Ovary (tissue), 3 donors: ENCODE data around the gene BCO1.

Experiments used
- POLR2A ChIP-seq: fragments of 450-650 bp; IDR thresholded peaks from one replicate; pipeline ENCODE4 v1.6.1; 2017; ENCODE audit warnings: antibody characterized with exemption, mild to moderate bottlenecking, moderate library complexity
- TF ChIP-seq, protein P1 (sequence below), 3 donors: fragments of 450-650 bp in 2 of 3; fragments of 200-600 bp in 1 of 3; IDR thresholded peaks; one replicate each; pipeline versions ENCODE4 v1.5.1 to v1.8.0; 2016 to 2022; ENCODE audit warnings: antibody characterized with exemption in 3 of 3, mild to moderate bottlenecking in 1 of 3
- donor health status: DM: no; HTN: no; CAD: no.

DNA sequence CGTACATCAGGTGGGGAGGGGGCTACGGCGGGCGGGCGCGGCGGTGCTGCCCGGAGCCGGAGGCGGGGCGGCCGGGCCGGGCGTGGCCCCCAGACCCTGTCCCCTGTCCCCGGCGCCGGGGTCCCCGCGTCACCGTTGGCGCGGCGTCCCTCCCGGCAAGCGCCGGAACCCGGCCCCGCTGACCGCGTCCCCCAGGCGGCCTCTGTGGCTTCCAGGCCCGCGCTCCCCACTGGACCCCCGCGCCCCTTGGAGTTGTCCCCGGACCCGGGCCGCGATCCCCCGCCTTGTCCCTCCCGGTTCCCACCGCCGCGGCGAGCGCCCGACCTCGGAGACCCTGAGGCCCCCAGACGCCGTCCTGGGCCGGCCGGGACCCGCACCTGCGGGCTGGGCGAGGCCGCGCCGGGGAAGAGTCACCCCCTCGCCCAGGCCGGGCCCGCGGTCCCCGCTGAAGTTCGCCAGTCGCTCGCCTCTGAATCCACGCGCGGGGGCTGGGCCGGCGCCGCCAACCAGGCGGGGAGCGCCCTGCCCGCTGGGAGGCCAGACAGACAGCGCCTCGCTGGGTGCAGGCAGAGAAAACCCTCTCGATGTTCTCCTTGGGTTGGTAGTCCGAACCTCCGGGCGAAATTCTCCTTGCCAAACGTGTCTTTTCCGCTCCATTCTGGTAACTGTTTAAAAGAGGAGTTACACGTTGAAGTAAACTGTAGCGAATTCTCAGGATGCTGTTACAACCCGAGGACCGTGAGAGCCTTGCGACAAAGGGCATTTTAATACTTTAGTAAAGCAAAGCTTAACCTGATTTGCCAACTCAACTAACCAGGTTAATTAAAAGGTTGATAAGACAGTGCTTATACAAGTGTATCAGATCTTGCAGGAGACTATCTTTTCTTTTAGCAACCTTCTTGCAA is 77.0 kb downstream of the BCO1 start:
- TF ChIP-seq, protein P1, sequence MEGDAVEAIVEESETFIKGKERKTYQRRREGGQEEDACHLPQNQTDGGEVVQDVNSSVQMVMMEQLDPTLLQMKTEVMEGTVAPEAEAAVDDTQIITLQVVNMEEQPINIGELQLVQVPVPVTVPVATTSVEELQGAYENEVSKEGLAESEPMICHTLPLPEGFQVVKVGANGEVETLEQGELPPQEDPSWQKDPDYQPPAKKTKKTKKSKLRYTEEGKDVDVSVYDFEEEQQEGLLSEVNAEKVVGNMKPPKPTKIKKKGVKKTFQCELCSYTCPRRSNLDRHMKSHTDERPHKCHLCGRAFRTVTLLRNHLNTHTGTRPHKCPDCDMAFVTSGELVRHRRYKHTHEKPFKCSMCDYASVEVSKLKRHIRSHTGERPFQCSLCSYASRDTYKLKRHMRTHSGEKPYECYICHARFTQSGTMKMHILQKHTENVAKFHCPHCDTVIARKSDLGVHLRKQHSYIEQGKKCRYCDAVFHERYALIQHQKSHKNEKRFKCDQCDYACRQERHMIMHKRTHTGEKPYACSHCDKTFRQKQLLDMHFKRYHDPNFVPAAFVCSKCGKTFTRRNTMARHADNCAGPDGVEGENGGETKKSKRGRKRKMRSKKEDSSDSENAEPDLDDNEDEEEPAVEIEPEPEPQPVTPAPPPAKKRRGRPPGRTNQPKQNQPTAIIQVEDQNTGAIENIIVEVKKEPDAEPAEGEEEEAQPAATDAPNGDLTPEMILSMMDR (IDR thresholded peaks at IDR 0.05) = no peak
- no peak for TF ChIP-seq POLR2A
